Transverse colon (tissue), 4 donors: Measurements from ENCODE around the gene PDAP1. TPM values are rescaled to one million over a fixed set of nuclear protein-coding genes. Genes with fewer than 3 reads are reported as not detected.
A peak's percentile ranks its signal among the peaks of the same experiment; 100 is the strongest.

Source experiments
- DNase-seq: peaks from one replicate; pipeline ENCODE4 v3.0.0-alpha.2; 2019
- H3K27ac ChIP-seq, 4 donors: fragments of 200-600 bp; sonication (generic); 2 replicates each; pipeline ENCODE4 v1.5.1; 2016 to 2018; ENCODE audit warnings: inconsistent platforms in 4 of 4
- H3K27me3 ChIP-seq: fragments of 200-600 bp; sonication (generic); 2 replicates; pipeline ENCODE4 v1.5.1; 2017; ENCODE audit warnings: inconsistent platforms
- H3K36me3 ChIP-seq, 4 donors: fragments of 200-600 bp; sonication (generic); 2 replicates each; pipeline ENCODE4 v1.5.1; 2017 to 2019; ENCODE audit warnings: inconsistent platforms in 4 of 4
- H3K4me1 ChIP-seq, 4 donors: fragments of 200-600 bp; sonication (generic); 2 replicates each; pipeline ENCODE4 v1.5.1; 2017 to 2020; ENCODE audit warnings: inconsistent platforms in 4 of 4
- H3K4me3 ChIP-seq, 4 donors: fragments of 200-600 bp; sonication (generic); 1 replicate in 1 of 4; 2 replicates in 3 of 4; pipeline versions ENCODE4 v1.5.1 to v1.6.1; 2017 to 2019; ENCODE audit warnings: inconsistent platforms in 4 of 4
- H3K9me3 ChIP-seq, 2 donors: fragments of 200-600 bp; sonication (generic); 2 replicates each; pipeline ENCODE4 v1.5.1; 2017 to 2019; ENCODE audit warnings: inconsistent platforms in 2 of 2
- CTCF ChIP-seq, 5 experiments: fragments of 200-600 bp in 3 of 5; fragments of 450-650 bp in 2 of 5; sonication (generic) in 3 of 5; IDR thresholded peaks; 1 replicate in 2 of 5; 2 replicates in 3 of 5; pipeline ENCODE4 v1.5.1; 2016 to 2017; ENCODE audit warnings: antibody characterized with exemption in 5 of 5, inconsistent platforms in 3 of 5, mild to moderate bottlenecking in 2 of 5, moderate library complexity in 1 of 5
- EP300 ChIP-seq: sonication (generic); formaldehyde crosslinking; IDR thresholded peaks from one replicate; pipeline ENCODE4 v1.6.1; 2017; ENCODE audit warnings: antibody characterized with exemption, low read depth
- POLR2A ChIP-seq: fragments of 450-650 bp; IDR thresholded peaks from one replicate; pipeline ENCODE4 v1.6.1; 2016; ENCODE audit warnings: antibody characterized with exemption, mild to moderate bottlenecking, moderate library complexity
- POLR2AphosphoS5 ChIP-seq, 3 donors: sonication (generic); formaldehyde crosslinking; IDR thresholded peaks; one replicate each; pipeline ENCODE4 v1.6.1; 2016; ENCODE audit warnings: antibody characterized with exemption in 3 of 3
- WGBS, 2 donors: methylation state at CpG; one replicate each; pipeline ENCODE4 v1.1.5; 2018; ENCODE audit warnings: low coverage in 1 of 2; 5-methylcytosine and 5-hydroxymethylcytosine counted together
- in situ Hi-C, 4 donors: fragments of 200-750 bp; cut with MboI; loops; one replicate each; pipeline versions ENCODE4 v1.15.0 to v1.15.1; 2017; ENCODE audit warnings: low sequenced_read_pairs in 3 of 4, low pct_ligation_motif_present in 1 of 4, low pct_unique_long_range_greater_than_20kb in 1 of 4
- intact Hi-C: fragments of 100-400 bp; cut with DNase I; formaldehyde crosslinking; loops from one replicate; pipeline ENCODE4 v1.15.1; 2023; ENCODE audit warnings: low total_unique reads
- total RNA-seq, 4 donors: library from RNA; depleted of rRNA; stranded (reverse); fragments of >200 nt; gene quantifications; one replicate each; pipeline ENCODE4 v1.1.0, GENCODE V29; 2016

PDAP1 gene
- total RNA-seq, 4 donors from 2014 or later = 27.7 to 54.9 (median 49.9) TPM

- in situ Hi-C loops (no loop called here), intact Hi-C loops (no loop called here)
- Histone ChIP-seq H3K36me3 (peaks cover 0 to 47% (median 8%) of the 10 kb centered on the region in 4 donors), H3K27me3 (no peaks in the 10 kb centered on the region), H3K9me3 (no peaks in the 10 kb centered on the region), H3K4me3 (no peak overlapping the region), H3K4me1 (peaks cover 0 to 3% (median 0%) of the 10 kb centered on the region in 4 donors), H3K27ac (no peak overlapping the region)
- 84% methylated on average over 4 of the region's 4 CpGs; no CpG with 5 or more reads in 1 of the 2 donors for WGBS, 2 donors
- no peak for TF ChIP-seq POLR2A
- no peak for DNase-seq
These were observed 37.7 kb upstream of the PDAP1 start for GRCh38 chr7:99446096-99446495.

- Histone ChIP-seq H3K27ac (no peak overlapping the region), H3K9me3 (no peaks in the 10 kb centered on the region), H3K4me3 (peak overlapping the region in 2 of 4 donors; percentile 88 to 99), H3K27me3 (no peaks in the 10 kb centered on the region), H3K4me1 (peaks cover 9 to 22% (median 19%) of the 10 kb centered on the region in 4 donors), H3K36me3 (peaks cover 0 to 8% (median 2%) of the 10 kb centered on the region in 4 donors)
- DNase-seq = no peak
- TF ChIP-seq CTCF (IDR thresholded peaks at IDR 0.05) (no peak), POLR2AphosphoS5 (IDR thresholded peaks at IDR 0.05) (no peak), EP300 (no peak), POLR2A (no peak)
- intact Hi-C loops = no loop called here
- 81% methylated on average over 9 of the region's 9 CpGs; no CpG with 5 or more reads in 1 of the 2 donors for WGBS, 2 donors
- in situ Hi-C loops = no loop called here
These were observed 31.8 kb upstream of the PDAP1 start for GRCh38 chr7:99440195-99440594.

DNA sequence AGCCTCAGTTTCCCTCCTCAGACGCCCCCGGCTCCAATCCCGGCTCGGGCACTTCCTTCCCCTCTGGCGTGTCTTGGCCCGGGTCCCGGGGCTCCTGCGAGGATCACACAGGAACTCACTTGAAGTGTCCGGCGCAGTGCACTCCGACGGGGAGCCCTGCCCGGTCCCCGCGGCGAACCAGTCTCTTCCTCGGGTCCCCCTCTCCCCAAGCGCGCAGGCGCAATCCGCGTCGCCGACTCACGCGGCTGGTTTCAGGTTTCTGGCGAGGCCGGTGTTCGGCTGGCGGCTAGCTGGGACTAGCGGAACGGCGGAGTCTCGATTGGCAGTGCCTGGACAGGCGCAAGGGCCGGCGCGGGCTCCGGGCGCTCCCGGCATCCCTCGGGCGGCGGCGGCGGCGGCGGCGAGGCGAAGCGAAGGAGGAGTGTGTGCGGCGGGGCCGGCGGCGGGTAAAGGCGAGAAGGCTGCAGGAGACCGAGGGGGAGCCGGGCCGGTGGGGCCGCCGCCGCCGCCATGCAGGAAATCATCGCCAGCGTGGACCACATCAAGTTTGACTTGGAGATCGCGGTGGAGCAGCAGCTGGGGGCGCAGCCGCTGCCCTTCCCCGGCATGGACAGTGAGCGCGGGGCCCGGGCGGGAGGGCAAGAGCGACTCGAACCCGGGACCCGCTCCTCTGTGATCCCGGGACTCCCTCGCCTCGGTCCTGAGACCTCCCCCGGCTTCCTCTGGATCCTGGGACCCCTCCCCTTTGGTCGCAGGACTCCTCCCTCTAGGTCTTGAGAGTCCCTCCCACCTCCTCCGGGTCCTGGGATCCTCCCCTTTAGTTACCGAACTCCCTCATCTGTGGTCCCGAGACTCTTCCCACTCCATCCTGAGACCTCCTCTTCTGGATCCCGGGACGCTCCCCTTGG lies 30.4 kb upstream of the PDAP1 start, which contains the start of the genes CPSF4 and PTCD1:
Gene CPSF4, plus strand, starts transcription at position 371 of the 908 bp plus-strand sequence. Its CDS starts 140 bp downstream, at position 511.
Gene PTCD1, minus strand, starts transcription at position 226 of the 908 bp plus-strand sequence. CDS start 3,556 bp downstream, outside the sequence.
- in situ Hi-C loops = no loop called here
- H3K9me3 ChIP-seq = no peaks in the 10 kb centered on the region
- TF ChIP-seq EP300 (no peak), CTCF (IDR thresholded peaks at IDR 0.05) (no peak), POLR2A (peak; percentile 49), POLR2AphosphoS5 (IDR thresholded peaks at IDR 0.05) (peak; percentile 60 to 69 (median 66))
- DNase-seq = peak; percentile 96
- H3K4me1 ChIP-seq = peaks cover 9 to 22% (median 19%) of the 10 kb centered on the region in 4 donors
- H3K36me3 ChIP-seq = peaks cover 0 to 12% (median 3%) of the 10 kb centered on the region in 4 donors
- peak within 1 kb of the TSS; percentile 87 to 93 (median 91) for H3K27ac ChIP-seq
- WGBS, 2 donors = 0% methylated on average over 2 to 71 of the region's 89 CpGs
- intact Hi-C loops = no loop called here
- H3K4me3 ChIP-seq = peak within 1 kb of the TSS; percentile 84 to 99 (median 91)
- H3K27me3 ChIP-seq = no peaks in the 10 kb centered on the region

DNA sequence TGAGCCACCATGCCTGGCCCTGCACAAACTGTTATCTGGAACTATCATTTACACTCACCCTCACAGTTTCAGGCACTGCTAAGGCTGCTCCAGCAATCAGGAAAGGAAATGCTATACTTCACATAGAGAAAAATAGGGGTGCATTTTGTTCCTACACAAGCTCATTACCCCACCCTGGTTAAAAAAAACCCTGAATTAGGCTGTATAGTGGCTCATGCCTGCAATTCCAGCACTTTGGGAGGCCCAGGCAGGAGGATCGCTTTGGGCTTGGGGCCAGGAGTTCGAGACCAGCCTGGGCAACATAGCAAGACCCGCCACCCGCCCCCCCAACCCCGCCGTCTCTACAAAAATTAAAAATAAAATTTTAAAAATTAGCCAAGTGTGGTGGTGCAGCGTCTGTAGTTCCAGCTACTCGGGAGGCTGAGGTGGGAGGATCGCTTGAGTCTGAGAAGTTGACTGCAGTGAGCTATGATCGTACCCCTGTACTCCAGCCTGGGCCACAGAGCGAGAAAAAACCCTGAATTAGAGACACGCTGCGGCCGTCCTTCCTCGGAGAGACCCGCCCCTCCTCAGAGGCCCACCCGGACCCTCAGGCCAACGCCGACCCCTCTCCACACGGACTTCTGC lies 29.7 kb upstream of the PDAP1 start:
- intact Hi-C loops = no loop called here
- Histone ChIP-seq H3K27me3 (no peaks in the 10 kb centered on the region), H3K4me3 (peak overlapping the region; percentile 84 to 99 (median 91)), H3K36me3 (peaks cover 0 to 12% (median 4%) of the 10 kb centered on the region in 4 donors), H3K4me1 (peaks cover 9 to 22% (median 19%) of the 10 kb centered on the region in 4 donors), H3K9me3 (no peaks in the 10 kb centered on the region), H3K27ac (peak overlapping the region; percentile 87 to 93 (median 91))
- in situ Hi-C loops = no loop called here
- TF ChIP-seq EP300 (no peak), POLR2A (no peak), POLR2AphosphoS5 (IDR thresholded peaks at IDR 0.05) (no peak), CTCF (IDR thresholded peaks at IDR 0.05) (no peak)
- DNase-seq = no peak
- WGBS, 2 donors = 14% methylated on average over 20 of the region's 20 CpGs; no CpG with 5 or more reads in 1 of the 2 donors
